Activated CD4-positive, alpha-beta memory T cell treated with anti-CD3 and anti-CD28 coated beads, Interleukin-2, amount 10 ng/mL, durations not matched to agents 7 days and 5 days (primary cell): ENCODE results near the gene MTMR4. TPM values are rescaled to one million over a fixed set of nuclear protein-coding genes. Genes with fewer than 3 reads are reported as not detected.
"Not testable (repeated sequence)": the region's sequence is repeated elsewhere in the genome, so short reads cannot be mapped to it uniquely, and the experiment has no call there.

Experiments used
- CTCF ChIA-PET: fragments of 350-600 bp; sonication (Branson Sonifier 250); formaldehyde crosslinking; loops from one replicate; lab custom pipeline; 2021; ENCODE audit warnings: antibody characterized with exemption, inconsistent platforms; lab: Charles Lee
- POLR2A ChIA-PET: fragments of 350-600 bp; sonication (Branson Sonifier 250); formaldehyde crosslinking; loops from one replicate; lab custom pipeline; 2021; ENCODE audit warnings: antibody characterized with exemption; lab: Charles Lee
- DNase-seq: peaks from one replicate; pipeline ENCODE4 v3.0.0-alpha.2; 2020
- H3K27ac Mint-ChIP-seq: one replicate; pipeline ENCODE4 v1.8.0; 2021; ENCODE audit warnings: mild to moderate bottlenecking, mixed read lengths
- H3K27me3 Mint-ChIP-seq: one replicate; pipeline ENCODE4 v1.8.0; 2021; ENCODE audit warnings: mixed read lengths
- H3K36me3 Mint-ChIP-seq: one replicate; pipeline ENCODE4 v1.8.0; 2021; ENCODE audit warnings: low read depth, mixed read lengths
- H3K4me1 Mint-ChIP-seq: one replicate; pipeline ENCODE4 v1.8.0; 2021; ENCODE audit warnings: mixed read lengths
- H3K4me3 Mint-ChIP-seq: one replicate; pipeline ENCODE4 v1.8.0; 2021; ENCODE audit warnings: mild to moderate bottlenecking, mixed read lengths
- H3K9me3 Mint-ChIP-seq: one replicate; pipeline ENCODE4 v1.8.0; 2021; ENCODE audit warnings: mixed read lengths
- total RNA-seq, 2 experiments: library from RNA; stranded (reverse); gene quantifications; one replicate each; pipeline ENCODE4 v1.2.3, GENCODE V29; 2021

MTMR4 gene
- total RNA-seq, 2 experiments from 2014 or later, result 51.7 to 54.3 TPM

DNA sequence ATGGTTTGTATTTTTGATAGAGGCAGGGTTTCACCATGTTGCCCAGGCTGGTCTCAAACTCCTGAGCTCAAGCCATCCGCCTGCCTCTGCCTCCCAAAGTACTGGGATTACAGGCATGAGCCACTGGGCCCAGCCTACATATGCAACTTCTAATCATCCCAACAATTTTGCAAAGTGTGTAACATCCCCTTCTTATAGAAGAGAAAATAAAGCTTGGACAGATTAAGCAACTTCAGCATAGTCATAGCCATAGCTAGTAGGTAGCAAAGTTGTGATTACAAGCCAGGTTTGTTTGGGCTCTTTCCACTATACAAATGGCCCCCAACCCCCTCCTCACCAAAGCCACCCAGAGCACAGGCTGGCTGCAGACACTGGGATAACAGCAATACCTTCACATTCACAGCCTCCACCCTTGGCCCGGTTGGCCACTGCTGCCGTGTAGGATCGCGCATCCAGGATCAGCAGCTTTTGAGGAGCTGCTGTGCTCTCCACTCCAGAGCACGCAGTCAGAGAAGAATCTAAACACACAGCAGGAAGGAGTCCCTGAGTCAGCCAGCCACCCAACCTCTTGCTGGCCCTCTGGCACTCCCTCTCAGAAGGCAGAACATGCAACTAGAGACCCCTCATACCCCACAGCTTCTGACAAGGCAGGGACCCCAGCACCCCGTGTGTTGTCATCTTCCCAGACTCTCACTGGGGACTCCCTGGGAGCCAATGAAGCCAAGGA lies 7.9 kb downstream of the MTMR4 start:
- H3K27ac Mint-ChIP-seq, result no peak overlapping the region
- no peak overlapping the region for H3K4me3 Mint-ChIP-seq
- no peak for DNase-seq
- H3K9me3 Mint-ChIP-seq, result no peaks in the 10 kb centered on the region
- ChIA-PET CTCF (interaction anchor here (1.4 to 1.9 kb wide), 2 partner anchors 19 to 256 kb away, joined by 4 to 5 read pairs; partner anchors contain the start of gene HSF5), POLR2A (interaction anchor here (0.7 to 1.5 kb wide), 6 partner anchors 9 to 156 kb away, joined by 3 to 4 read pairs (median 3); no protein-coding TSS in a partner anchor)
- no peaks in the 10 kb centered on the region for H3K27me3 Mint-ChIP-seq
- peaks cover 17% of the 10 kb centered on the region for H3K4me1 Mint-ChIP-seq
- peaks cover 79% of the 10 kb centered on the region for H3K36me3 Mint-ChIP-seq

DNA sequence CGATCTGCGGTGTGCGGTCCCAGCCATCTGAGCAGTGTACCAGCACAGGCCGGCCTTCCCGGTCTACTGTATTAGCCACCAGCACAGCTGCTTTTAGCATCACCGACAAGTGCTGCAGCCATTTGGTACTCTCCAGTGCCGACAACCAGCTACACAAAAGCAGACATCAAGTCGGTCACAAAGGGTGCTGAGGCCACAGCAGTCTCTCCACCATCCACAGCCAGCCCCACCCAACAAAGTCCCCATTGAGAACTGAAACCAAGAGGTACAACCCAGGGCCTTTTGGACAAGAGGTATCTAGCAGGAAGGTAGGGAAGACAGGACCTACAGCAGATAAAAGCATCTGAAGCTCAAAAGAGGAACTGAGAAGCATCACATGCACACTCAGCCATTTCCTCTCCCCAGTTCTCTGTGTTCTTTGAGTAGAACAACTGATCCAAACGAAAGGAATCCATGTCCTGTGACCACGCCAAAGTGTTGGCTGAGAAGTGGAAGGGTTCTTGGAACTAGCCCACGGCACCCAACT lies 9.5 kb downstream of the MTMR4 start:
- CTCF ChIA-PET, result interaction anchor here (1.4 kb wide), 1 partner anchor 255 kb away, joined by 4 read pairs; no protein-coding TSS in a partner anchor
- Mint-ChIP-seq H3K4me1 (peaks cover 5% of the 10 kb centered on the region), H3K27ac (no peak overlapping the region)

DNA sequence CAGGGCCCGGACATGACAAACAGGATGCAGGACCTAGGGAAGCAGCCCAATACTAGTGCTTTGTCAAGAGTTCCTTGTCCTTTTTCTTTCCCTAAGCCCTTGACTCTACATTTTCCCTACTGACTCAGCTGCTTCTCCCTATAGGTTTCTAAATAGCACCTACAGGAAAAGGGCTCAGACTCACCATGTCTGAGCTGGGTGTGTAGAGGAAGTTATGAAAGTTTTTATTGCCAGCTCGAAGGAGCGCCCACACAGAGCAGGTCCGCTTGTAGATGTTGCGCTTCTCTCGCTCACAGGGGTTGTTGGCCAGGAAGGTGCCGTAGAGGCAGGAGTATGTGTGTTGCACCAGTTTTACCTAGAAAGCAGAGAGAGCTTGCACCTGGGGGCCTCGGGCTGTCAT lies 10.6 kb downstream of the MTMR4 start:
- Mint-ChIP-seq H3K36me3 (peaks cover 63% of the 10 kb centered on the region), H3K27ac (no peak overlapping the region), H3K4me1 (peaks cover 2% of the 10 kb centered on the region), H3K9me3 (no peaks in the 10 kb centered on the region), H3K27me3 (no peaks in the 10 kb centered on the region), H3K4me3 (no peak overlapping the region)
- ChIA-PET POLR2A (no interaction called here), CTCF (no interaction called here)
- no peak for DNase-seq

More for the DNA sequence above, 9.5 kb downstream of the MTMR4 start:
- DNase-seq, result no peak
- POLR2A ChIA-PET, result interaction anchor here (1.1 to 1.5 kb wide), 4 partner anchors 9 to 421 kb away, joined by 3 read pairs; partner anchors contain the start of genes DYNLL2 and MTMR4
- Mint-ChIP-seq H3K9me3 (no peaks in the 10 kb centered on the region), H3K36me3 (peaks cover 65% of the 10 kb centered on the region), H3K4me3 (no peak overlapping the region), H3K27me3 (no peaks in the 10 kb centered on the region)

DNA sequence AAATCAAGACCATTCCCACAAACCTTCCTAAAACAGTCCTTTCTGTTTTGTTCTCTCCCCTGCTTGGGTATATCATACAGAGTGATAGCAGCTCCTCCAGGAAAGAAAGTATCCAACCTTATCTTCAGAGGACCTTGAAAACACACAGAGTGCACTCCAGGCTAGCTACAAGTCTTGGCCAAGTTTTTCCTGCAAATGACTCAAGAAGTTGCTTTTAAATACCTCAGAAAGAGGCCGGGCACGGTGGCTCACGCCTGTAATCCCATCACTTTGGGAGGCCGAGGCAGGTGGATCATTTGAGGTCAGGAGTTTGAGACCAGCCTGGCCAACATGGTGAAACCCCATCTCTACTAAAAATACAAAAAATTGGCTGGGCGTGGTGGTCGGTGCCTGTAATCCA lies 11.3 kb downstream of the MTMR4 start:
- H3K27me3 Mint-ChIP-seq, H3K27ac Mint-ChIP-seq, DNase-seq, H3K9me3 Mint-ChIP-seq, H3K4me1 Mint-ChIP-seq, H3K4me3 Mint-ChIP-seq: not testable (repeated sequence)
- CTCF ChIA-PET, result interaction anchor here (0.9 kb wide), 1 partner anchor 12 kb away, joined by 5 read pairs; the partner anchor contains the start of gene MTMR4
- POLR2A ChIA-PET, result interaction anchor here (1.1 kb wide), 1 partner anchor 13 kb away, joined by 3 read pairs; no protein-coding TSS in a partner anchor
- H3K36me3 Mint-ChIP-seq, result peaks cover 60% of the 10 kb centered on the region

DNA sequence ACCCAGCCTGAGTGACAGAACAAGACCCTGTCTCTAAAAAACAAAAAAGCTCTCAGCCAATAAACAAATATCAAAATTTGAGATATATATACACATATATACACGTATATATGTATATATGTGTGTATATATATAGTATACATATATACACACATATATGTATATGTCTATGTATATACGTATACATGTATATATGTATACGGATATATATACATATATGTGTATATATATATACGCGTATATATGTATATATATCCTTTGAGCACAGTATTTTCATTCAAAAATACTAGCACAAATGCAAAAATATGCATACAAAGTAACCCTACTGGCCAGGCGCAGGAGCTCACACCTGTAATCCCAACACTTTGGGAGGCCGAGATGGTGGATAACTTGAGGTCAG lies 13.0 kb downstream of the MTMR4 start:
- H3K36me3 Mint-ChIP-seq, result peaks cover 54% of the 10 kb centered on the region
- DNase-seq, result no peak
- POLR2A ChIA-PET, result no interaction called here
- no peaks in the 10 kb centered on the region for H3K9me3 Mint-ChIP-seq
- CTCF ChIA-PET, result interaction anchor here (1.4 kb wide), 1 partner anchor 13 kb away, joined by 3 read pairs; the partner anchor contains the start of gene HSF5
- no peak overlapping the region for H3K27ac Mint-ChIP-seq
- no peak overlapping the region for H3K4me3 Mint-ChIP-seq
- H3K4me1 Mint-ChIP-seq, result peaks cover 3% of the 10 kb centered on the region
- no peaks in the 10 kb centered on the region for H3K27me3 Mint-ChIP-seq

DNA sequence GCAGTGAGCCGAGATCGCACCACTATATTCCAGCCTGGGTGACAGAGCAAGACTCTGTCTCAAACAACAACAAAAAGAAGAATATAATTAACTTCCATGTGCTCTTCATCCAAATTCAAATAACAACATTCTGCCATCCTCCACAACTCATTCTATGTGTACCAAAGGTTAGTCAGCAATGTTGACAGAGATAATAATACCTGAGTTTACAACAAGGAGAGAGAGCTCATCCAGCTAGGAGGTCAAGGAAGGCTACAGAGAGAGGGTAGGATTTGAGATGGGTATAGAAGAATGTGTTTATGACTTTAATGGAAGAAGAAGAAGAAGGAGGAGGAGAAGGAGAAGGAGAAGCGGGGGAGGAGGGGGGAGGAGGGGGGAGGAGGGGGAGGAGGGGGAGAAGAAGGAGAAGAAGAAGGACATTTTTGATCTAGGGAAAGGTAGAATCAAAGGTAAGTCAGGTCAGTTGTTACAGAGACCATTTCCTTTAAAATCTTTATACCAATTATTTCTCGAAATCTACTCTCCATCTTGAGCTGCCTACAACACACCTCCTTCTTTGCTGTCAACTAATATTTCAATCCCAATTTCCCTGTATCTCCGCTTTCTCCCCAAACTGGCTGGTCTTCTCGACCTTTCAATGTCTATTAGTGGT lies 16.1 kb downstream of the MTMR4 start:
- no peak overlapping the region for H3K27ac Mint-ChIP-seq
- H3K27me3 Mint-ChIP-seq, result no peaks in the 10 kb centered on the region
- CTCF ChIA-PET, result interaction anchor here (1.2 kb wide), 1 partner anchor 10 kb away, joined by 3 read pairs; the partner anchor contains the start of gene HSF5
- no peak overlapping the region for H3K4me3 Mint-ChIP-seq
- peaks cover 56% of the 10 kb centered on the region for H3K36me3 Mint-ChIP-seq
- DNase-seq, result no peak
- POLR2A ChIA-PET, result interaction anchor here (1.3 kb wide), 1 partner anchor 10 kb away, joined by 3 read pairs; the partner anchor contains the start of gene HSF5
- no peaks in the 10 kb centered on the region for H3K9me3 Mint-ChIP-seq
- peaks cover 11% of the 10 kb centered on the region for H3K4me1 Mint-ChIP-seq

DNA sequence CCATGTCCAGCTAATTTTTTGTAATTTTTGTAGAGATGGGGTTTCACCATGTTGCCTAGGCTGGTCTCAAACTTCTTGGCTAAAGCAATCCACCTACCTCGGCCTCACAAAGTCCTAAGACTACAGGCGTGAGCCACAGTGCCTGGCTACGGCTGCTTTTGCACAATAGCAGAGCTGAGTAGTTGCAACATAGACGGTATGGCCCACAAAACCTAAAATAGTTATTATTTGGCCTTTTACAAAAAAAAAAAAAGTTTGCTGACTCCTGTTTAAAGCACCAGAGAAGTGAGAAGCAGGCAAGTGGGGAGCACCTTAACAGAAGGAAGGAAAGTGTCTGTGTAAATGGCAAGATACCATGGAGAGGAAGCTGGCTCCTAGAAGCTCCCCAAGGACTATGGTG lies 20.9 kb downstream of the MTMR4 start:
- H3K36me3 Mint-ChIP-seq, result peaks cover 78% of the 10 kb centered on the region
- no peak for DNase-seq
- ChIA-PET CTCF (interaction anchor here (0.8 to 1.1 kb wide), 2 partner anchors 58 to 176 kb away, joined by 3 to 4 read pairs; no protein-coding TSS in a partner anchor), POLR2A (interaction anchor here (1.0 to 1.1 kb wide), 2 partner anchors 25 to 159 kb away, joined by 3 to 4 read pairs; no protein-coding TSS in a partner anchor)
- H3K27ac Mint-ChIP-seq, result no peak overlapping the region
- H3K9me3 Mint-ChIP-seq, result no peaks in the 10 kb centered on the region
- peaks cover 21% of the 10 kb centered on the region for H3K4me1 Mint-ChIP-seq
- no peak overlapping the region for H3K4me3 Mint-ChIP-seq
- no peaks in the 10 kb centered on the region for H3K27me3 Mint-ChIP-seq

DNA sequence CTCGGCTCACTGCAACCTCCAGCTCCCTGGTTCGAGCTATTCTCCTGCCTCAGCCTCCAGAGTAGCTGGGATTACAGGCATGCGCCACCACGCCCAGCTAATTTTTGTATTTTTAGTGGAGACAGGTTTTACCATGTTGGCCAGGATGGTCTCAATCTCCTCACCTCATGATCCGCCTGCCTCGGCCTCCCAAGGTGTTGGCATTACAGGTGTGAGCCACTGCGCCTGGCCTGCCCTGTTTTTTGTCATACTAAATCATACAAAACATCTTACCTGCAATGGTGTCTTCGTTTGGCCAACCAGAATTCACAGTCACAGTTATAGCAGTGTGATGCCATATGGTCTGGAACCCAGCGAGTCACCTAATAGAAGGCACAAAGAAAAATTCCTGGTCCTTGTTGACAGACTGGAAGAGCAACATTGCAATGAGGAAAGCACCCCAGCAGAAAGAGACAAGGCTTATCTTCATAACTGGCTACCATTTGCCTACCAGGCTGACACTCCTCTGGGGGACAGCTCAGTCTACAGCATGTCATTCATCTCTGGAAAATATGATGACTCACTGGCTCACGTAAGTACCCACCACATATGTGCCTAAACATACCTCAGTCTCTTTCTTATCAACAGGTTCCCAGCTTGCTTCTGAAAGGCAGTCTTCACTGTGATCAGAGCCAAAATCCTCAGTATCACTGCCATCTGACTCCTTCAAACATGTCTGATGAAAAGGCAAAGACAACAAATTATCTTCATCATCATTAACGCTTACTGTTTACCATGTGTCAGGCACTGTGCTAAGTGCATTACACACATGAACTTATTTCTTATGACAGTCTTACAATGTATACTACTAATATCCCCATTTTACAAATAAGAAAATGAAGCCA lies 22.0 kb downstream of the MTMR4 start:
- Mint-ChIP-seq H3K4me3 (no peak overlapping the region), H3K27ac (peak overlapping the region; percentile 12), H3K27me3 (no peaks in the 10 kb centered on the region), H3K9me3 (no peaks in the 10 kb centered on the region), H3K4me1 (peaks cover 24% of the 10 kb centered on the region), H3K36me3 (peaks cover 78% of the 10 kb centered on the region)
- DNase-seq, result no peak
- POLR2A ChIA-PET, result interaction anchor here (0.8 to 1.1 kb wide), 3 partner anchors 15 to 158 kb away, joined by 3 to 4 read pairs (median 4); no protein-coding TSS in a partner anchor
- CTCF ChIA-PET, result interaction anchor here (1.0 to 1.1 kb wide), 3 partner anchors 26 to 242 kb away, joined by 3 to 4 read pairs (median 3); no protein-coding TSS in a partner anchor

DNA sequence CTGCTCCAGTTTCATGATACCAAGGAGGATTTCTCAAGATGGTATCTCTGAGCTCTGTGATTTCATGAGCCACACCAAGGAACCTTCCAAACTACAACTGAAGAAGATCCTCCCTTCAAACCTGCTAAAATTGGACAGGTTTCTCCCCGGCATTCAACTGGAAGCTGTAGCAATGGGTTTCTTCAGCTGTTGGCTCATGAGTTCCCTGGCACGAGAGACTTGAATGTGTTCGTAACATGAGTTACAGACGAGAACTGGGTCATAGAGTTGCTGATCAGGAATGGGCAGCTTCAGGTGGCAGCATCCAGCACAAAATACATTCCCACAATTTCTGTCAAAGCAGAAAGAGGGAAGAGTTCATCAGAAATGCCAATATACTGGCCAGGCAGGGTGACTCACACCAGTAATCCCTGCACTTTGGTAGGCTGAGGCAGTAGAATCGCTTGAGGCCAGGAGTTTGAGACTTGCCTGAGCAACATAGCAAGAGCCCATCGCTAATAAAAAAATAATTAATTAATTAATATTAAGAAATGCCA lies 22.9 kb downstream of the MTMR4 start:
- Mint-ChIP-seq H3K27ac (no peak overlapping the region), H3K27me3 (no peaks in the 10 kb centered on the region), H3K4me3 (no peak overlapping the region), H3K36me3 (peaks cover 71% of the 10 kb centered on the region), H3K4me1 (peaks cover 28% of the 10 kb centered on the region), H3K9me3 (no peaks in the 10 kb centered on the region)
- ChIA-PET CTCF (interaction anchor here (1.0 kb wide), 1 partner anchor 242 kb away, joined by 3 read pairs; no protein-coding TSS in a partner anchor), POLR2A (no interaction called here)
- DNase-seq, result no peak

DNA sequence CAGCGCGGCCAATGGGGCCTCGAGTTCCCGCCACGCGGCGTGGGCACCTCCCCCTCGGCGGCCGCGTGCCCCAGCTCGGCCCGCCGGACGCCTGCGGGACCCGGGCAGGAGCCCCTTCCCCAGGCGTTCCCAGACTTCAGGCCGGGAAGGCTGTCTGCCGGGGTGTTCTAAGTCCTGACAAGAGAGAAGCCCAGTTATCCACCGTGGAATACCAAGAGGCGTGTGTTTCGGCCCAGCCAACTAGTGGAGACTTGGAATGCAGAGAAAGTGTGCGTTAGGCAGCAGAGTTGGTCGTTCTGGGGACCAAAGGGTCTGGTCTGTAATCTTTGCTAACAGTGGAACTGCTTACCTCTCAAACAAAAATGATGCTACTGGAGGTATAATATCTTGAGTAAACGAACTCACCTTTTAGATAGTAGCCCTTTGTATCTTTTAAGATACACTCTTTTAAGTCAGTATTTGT lies 26.0 kb downstream of the MTMR4 start:
- ChIA-PET CTCF (interaction anchor here (0.6 to 1.4 kb wide), 18 partner anchors 10 to 634 kb away, joined by 3 to 17 read pairs (median 3); partner anchors contain the start of genes MTMR4 and RNF43), POLR2A (interaction anchor here (0.7 to 1.8 kb wide), 12 partner anchors 11 to 481 kb away, joined by 3 to 15 read pairs (median 3); partner anchors contain the start of genes MTMR4, SRSF1 and SUPT4H1)
- no peak for DNase-seq
- Mint-ChIP-seq H3K4me3 (peak overlapping the region; percentile 18), H3K9me3 (no peaks in the 10 kb centered on the region), H3K36me3 (peaks cover 46% of the 10 kb centered on the region), H3K4me1 (peaks cover 22% of the 10 kb centered on the region), H3K27me3 (no peaks in the 10 kb centered on the region), H3K27ac (no peak overlapping the region)
